ENCODE results near the gene H2BW2. TPM values are rescaled to one million over a fixed set of nuclear protein-coding genes. Genes with fewer than 3 reads are reported as not detected.

The H2BW2 gene
- total RNA-seq = not detected in 2 replicates

GRCh38 chrX:104039689-104040505 lies at the start of gene H2BW2:
TSS of gene H2BW2 (plus strand) at chrX:104039956. CDS start at chrX:104039995, 39 bp downstream.

GRCh38 chrX:104013606-104014005 lies 26.1 kb upstream of the H2BW2 start, which contains the start of gene H2BW1:
TSS of gene H2BW1 (minus strand) at chrX:104013708. CDS start at chrX:104013576, 132 bp downstream.

GRCh38 chrX:104075778-104076445 lies 36.2 kb downstream of the H2BW2 start, which contains the start of gene TMSB15C:
TSS of gene TMSB15C (minus strand) at chrX:104076236.

Other genes starting within 250 kb of the H2BW2 start
- under 0.01 TPM in 2 replicates for gene RAB9B, start 207.7 kb upstream of the H2BW2 start, total RNA-seq
- gene TMSB15B, start 77.3 kb upstream of the H2BW2 start, total RNA-seq = 9.1 and 11.8 TPM in 2 replicates
- not detected in 2 replicates for gene H2BW1, start 26.2 kb upstream of the H2BW2 start, total RNA-seq
- 3.3 and 6.2 TPM in 2 replicates for gene TMSB15C, start 36.3 kb downstream of the H2BW2 start, total RNA-seq
- 0.34 and 0.59 TPM in 2 replicates for gene ZCCHC18, start 72.6 kb downstream of the H2BW2 start, total RNA-seq
- gene SLC25A53, start 117.1 kb downstream of the H2BW2 start, total RNA-seq = 4.7 and 4.9 TPM in 2 replicates
- gene FAM199X, start 126.5 kb downstream of the H2BW2 start, total RNA-seq = 6.5 and 9.8 TPM in 2 replicates
- gene ESX1, start 215.0 kb downstream of the H2BW2 start, total RNA-seq = not detected in 2 replicates